ENCODE data around the gene SHISA7. TPM values are rescaled to one million over a fixed set of nuclear protein-coding genes. Genes with fewer than 3 reads are reported as not detected.

Gene SHISA7
- total RNA-seq, 6 experiments from 2014 or later: not detected

DNA sequence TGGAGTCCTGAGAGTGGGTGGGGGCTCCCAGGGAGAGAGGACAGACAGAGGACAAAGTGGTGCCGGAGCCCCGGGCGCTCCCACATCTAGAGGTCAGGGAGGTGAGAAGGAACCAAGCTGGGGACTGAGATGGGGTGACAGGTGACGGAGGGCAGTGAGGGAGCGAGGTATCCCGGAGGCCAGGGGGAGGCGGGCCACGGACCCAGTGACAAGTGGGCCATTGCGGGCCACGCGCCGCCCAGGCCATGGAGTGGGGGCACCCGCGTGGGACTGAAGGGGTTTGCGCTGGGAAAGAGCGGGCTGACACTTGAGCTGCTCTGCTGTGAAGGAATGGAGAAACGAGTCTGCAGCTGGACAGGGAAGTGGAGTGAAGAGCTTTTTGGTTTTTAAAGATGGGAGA is 35.9 kb upstream of the SHISA7 start:
- peaks cover 40% of the 10 kb centered on the region for H3K4me1 Mint-ChIP-seq (ENCODE audit: low read depth)
- H3K9me3 Mint-ChIP-seq: no peaks in the 10 kb centered on the region
- H3K27me3 Mint-ChIP-seq (ENCODE audit: insufficient read depth): peaks cover 4% of the 10 kb centered on the region
- H3K36me3 Mint-ChIP-seq (ENCODE audit: low read depth): peaks cover 4% of the 10 kb centered on the region
- DNase-seq: no peak
- TF ChIP-seq, protein P1, sequence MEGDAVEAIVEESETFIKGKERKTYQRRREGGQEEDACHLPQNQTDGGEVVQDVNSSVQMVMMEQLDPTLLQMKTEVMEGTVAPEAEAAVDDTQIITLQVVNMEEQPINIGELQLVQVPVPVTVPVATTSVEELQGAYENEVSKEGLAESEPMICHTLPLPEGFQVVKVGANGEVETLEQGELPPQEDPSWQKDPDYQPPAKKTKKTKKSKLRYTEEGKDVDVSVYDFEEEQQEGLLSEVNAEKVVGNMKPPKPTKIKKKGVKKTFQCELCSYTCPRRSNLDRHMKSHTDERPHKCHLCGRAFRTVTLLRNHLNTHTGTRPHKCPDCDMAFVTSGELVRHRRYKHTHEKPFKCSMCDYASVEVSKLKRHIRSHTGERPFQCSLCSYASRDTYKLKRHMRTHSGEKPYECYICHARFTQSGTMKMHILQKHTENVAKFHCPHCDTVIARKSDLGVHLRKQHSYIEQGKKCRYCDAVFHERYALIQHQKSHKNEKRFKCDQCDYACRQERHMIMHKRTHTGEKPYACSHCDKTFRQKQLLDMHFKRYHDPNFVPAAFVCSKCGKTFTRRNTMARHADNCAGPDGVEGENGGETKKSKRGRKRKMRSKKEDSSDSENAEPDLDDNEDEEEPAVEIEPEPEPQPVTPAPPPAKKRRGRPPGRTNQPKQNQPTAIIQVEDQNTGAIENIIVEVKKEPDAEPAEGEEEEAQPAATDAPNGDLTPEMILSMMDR (IDR thresholded peaks at IDR 0.05): no peak
- no peak overlapping the region for H3K27ac Mint-ChIP-seq
- H3K4me3 Mint-ChIP-seq: peak overlapping the region; percentile 97; the same call in 1 of the 2 replicates

GRCh38 chr19:55478364-55478763 is 35.3 kb upstream of the SHISA7 start:
- Mint-ChIP-seq H3K36me3 (ENCODE audit: low read depth) (peaks cover 4% of the 10 kb centered on the region), H3K27ac (peak overlapping the region; percentile 17; the same call in 1 of the 2 replicates)

DNA sequence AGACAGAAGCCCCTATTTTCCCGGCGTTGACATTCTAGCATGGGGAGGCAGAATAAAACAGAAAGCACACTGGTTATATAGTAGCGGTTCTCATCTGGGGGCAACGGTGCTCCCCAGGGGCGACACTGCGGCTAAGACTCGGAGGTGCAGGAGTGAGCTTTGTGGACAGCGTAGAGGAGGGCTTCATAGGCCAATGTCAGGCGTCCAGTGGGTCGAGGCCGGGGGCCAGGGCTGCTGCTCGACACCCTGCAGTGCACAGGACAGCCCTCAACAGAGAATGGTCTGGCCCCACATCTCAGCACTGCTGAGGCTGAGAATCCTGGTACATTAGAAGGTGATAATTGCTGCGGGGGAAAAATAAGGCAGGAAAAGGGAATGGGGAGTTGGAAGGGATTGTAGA is 34.8 kb upstream of the SHISA7 start:
- H3K27me3 Mint-ChIP-seq (ENCODE audit: insufficient read depth): peaks cover 4% of the 10 kb centered on the region
- H3K4me3 Mint-ChIP-seq: peak overlapping the region; percentile 97
- H3K9me3 Mint-ChIP-seq: no peaks in the 10 kb centered on the region
- TF ChIP-seq, protein P1 (IDR thresholded peaks at IDR 0.05): no peak
- peaks cover 4% of the 10 kb centered on the region for H3K36me3 Mint-ChIP-seq (ENCODE audit: low read depth)
- peak overlapping the region; percentile 17 for H3K27ac Mint-ChIP-seq
- DNase-seq: no peak
- H3K4me1 Mint-ChIP-seq (ENCODE audit: low read depth): peaks cover 40% of the 10 kb centered on the region

More at GRCh38 chr19:55478364-55478763, 35.3 kb upstream of the SHISA7 start:
- H3K27me3 Mint-ChIP-seq (ENCODE audit: insufficient read depth): peaks cover 4% of the 10 kb centered on the region
- H3K4me1 Mint-ChIP-seq (ENCODE audit: low read depth): peaks cover 40% of the 10 kb centered on the region
- H3K9me3 Mint-ChIP-seq: no peaks in the 10 kb centered on the region
- H3K4me3 Mint-ChIP-seq: peak overlapping the region; percentile 97
- DNase-seq: no peak
- TF ChIP-seq, protein P1 (IDR thresholded peaks at IDR 0.05): no peak

DNA sequence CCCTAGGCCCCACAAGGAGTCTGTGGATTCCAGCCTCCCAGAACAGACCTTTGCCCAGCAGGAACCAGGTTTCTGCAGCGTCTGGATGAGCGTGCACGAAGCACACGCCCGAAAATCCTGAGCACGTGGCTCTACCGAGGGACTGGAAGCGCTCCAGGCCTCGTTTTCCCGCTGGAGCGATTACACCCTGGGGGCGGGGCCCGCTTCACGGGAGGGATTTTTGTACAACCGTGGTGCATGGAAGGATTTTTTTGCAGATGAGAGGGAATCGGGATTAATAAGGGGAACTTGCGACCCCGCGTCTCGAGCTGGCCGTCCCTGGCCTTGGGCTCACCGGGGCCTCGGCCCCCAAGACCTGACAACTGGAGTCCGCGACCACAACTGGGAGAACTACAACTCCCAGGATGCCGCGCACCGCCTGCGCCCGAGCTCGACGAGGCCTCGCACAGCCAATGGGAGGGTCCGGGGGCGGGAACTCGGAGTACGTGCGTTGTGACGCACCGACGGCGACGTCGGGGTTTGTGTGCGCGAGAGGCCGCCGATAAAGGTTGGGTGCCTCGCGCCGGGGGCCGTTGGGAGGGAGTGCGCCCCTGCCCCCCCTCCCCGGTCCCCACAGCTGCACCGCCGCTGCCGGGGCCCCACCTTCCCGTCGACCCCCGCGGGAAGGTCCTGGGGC is 33.1 kb upstream of the SHISA7 start, which contains the start of gene ZNF628:
TSS of gene ZNF628 (plus strand) at position 518 of the 676 bp plus-strand sequence. CDS start 3,294 bp downstream, outside the sequence.
- DNase-seq: peak; percentile 98
- peaks cover 40% of the 10 kb centered on the region for H3K4me1 Mint-ChIP-seq (ENCODE audit: low read depth)
- peaks cover 4% of the 10 kb centered on the region for H3K36me3 Mint-ChIP-seq (ENCODE audit: low read depth)
- TF ChIP-seq, protein P1 (IDR thresholded peaks at IDR 0.05): no peak
- peak within 1 kb of the TSS; percentile 90 for H3K27ac Mint-ChIP-seq
- H3K27me3 Mint-ChIP-seq (ENCODE audit: insufficient read depth): peaks cover 4% of the 10 kb centered on the region
- peak within 1 kb of the TSS; percentile 97 for H3K4me3 Mint-ChIP-seq
- H3K9me3 Mint-ChIP-seq: no peaks in the 10 kb centered on the region

DNA sequence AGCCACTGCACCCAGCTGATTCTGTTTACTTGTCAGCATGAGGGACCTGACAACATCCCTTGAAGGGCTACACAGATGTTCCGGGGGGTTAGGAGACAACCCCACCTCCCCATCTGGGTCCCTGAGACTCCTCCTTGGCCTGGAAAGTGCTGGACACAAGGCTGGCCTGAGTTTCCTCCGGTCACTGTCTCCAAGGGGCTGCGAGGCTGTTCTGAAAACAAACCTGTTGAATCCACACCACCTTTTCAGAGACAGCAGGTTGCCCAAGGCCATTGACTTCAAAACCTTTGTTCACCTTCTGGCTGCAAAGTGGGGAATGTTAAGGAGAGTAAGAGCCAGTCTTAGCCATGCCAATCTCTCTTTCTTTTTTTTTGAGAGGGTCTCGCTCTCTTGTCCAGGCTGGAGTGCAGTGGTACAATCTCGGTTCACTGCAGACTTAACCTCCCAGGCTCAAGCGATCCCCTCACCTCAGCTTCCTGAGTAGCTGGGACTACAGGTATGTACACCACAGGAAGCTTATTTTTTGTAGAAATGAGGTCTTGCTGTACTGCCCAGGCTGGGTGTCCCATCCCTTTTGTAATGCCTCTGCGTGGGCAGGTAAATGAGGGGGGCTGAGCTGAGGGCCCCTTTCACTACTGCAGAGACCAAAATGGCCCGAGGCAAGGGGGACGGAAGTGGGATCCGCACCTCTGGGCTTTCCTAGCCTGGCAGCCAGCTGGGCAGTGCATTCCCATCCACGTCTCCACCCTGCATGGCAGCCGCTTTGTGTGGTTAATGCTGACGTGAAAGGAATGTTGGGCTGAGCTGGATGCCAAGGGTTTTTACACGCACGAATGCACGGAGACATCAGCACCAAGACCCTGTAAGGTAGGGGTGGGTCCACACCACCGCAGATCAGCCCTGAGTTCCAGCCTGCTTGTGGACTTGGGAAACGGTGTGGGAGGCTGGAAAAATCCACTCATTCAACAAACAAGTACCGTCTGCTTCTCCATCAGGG is 31.5 kb upstream of the SHISA7 start:
- DNase-seq: no peak
- H3K4me3 Mint-ChIP-seq: no peak overlapping the region

More for the DNA sequence above, 31.5 kb upstream of the SHISA7 start:
- Mint-ChIP-seq H3K27ac (no peak overlapping the region), H3K9me3 (no peaks in the 10 kb centered on the region), H3K4me1 (ENCODE audit: low read depth) (peaks cover 35% of the 10 kb centered on the region), H3K27me3 (ENCODE audit: insufficient read depth) (peaks cover 4% of the 10 kb centered on the region), H3K36me3 (ENCODE audit: low read depth) (peaks cover 4% of the 10 kb centered on the region)
- TF ChIP-seq, protein P1 (IDR thresholded peaks at IDR 0.05): no peak

Measured in HFFc6 (cell line).